ENCODE measurements around the gene FREY1.
A peak's percentile ranks its signal among the peaks of the same experiment; 100 is the strongest.

The FREY1 gene

DNA sequence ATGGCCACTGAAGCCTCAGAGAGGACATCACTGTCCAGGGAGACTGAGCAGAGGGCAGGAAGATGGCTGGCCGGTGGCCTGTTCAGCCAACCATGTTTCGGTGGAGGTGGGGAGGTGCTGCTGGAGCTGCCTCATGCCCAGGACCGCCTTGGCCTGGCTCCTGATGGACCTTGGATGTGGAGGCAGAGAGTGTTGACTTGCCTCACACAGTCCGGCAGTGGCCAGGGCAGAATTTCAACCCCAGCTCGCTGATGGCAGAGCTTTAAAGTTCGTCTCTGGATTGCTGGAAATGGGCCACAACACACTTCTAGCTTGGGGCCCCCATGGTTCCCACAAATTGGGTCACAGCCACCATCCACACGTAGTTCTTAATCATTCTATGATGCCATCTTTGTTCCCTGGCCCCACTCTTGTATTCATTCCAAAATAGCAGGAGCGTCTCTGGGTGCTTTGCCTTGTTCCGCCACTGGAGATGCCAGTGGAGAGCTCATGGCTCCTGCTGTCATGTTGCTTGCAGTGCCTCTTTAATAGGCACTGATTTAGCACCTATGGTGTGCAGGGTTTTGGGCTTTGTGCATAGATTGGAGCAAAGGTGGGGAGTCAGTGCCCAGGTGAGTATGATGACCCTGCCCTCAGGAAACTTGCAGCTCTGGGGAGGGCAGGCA lies 16.1 kb downstream of the FREY1 start:
- DNase-seq: no peak

DNA sequence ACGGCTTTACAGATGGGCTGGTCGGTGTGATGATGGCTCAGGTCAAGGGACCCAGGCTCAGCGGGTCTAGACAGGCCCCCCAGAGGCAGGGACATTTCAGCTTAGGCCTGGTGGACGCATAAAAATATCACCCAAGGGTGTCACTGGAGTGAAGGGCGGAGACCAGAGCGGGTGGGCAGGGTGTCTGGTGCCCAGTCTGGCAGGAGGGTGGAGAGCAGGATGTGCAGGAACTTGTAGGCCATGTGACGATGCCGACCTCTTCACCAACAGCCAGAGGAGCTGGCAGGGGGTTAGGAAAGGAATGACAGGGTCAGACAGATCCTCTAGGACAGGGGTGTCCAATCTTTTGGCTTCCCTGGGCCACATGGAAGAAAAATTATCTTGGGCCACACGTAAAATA lies 17.1 kb downstream of the FREY1 start:
- DNase-seq: no peak

DNA sequence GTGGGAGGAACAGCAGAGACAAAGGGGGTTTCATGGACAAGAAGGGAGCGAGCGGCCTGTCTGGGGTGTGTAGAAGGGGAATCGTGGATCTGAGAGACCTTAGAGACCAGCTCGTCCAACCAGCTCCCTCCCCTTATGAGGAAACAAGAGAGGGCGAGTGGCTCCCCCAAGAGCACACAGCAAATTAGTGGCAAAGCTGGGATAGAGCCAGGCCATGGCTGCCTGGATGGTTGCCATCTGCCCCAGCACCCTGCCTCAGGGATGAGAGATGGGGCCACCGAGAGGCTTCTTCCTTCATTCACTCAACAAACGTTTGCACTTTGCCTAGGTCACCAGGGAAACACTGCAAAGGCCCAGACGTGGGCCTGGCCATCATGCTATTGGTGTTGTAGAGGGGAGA lies 17.5 kb downstream of the FREY1 start:
- DNase-seq: no peak

DNA sequence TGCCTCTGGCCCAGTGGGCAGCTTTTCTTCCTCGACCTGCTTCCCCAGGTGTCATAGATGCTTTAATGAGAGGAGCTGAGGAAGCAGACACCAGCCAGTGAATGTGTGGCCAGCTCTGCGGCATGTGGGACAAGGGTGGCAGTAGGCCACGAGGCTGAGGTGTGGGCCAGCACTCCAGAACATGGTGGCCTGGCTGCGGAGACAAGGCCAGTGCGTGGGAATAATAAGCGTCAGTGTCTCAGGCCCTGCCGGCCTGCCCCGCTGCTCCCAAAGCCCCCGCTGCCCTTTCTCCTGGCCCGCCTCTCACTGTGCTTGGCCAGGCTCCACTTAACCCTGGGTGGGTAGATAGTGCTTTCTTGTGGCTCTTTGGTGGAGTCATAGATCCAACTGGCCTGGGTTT lies 19.5 kb downstream of the FREY1 start:
- DNase-seq: no peak

DNA sequence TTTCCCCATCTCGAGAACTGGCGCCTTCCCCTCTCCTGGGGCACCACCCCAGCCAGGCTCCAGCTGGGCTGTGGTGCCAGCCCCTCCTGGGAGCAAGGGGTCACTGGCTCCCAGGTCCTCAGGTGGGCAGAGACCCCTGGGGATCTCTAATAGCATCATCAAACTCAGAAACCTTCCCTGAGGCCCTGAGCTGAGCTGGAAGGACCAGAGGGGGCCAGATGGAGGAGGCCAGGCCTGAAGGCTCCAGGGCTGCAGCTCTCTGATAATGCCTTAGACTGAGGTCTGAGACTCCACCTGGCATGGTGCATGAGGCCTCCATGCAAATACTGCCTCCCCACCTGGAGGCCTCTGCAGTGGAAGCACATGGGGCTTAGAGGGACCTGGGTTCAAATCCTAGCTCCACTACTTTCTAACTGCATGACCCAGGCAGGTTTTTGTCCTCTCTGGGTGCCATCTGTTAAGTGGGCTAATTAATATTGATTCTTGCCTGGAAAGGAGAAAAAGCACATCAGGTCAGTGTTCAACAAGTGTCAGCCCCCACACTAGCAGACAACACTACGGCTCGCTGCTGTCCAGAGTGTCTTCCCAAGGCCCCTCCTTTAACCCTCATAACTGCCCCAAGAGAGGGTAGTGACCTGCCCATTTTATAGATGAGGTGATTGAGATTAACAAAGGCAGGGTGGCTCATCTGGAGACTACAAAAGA lies 20.1 kb downstream of the FREY1 start:
- DNase-seq: no peak

DNA sequence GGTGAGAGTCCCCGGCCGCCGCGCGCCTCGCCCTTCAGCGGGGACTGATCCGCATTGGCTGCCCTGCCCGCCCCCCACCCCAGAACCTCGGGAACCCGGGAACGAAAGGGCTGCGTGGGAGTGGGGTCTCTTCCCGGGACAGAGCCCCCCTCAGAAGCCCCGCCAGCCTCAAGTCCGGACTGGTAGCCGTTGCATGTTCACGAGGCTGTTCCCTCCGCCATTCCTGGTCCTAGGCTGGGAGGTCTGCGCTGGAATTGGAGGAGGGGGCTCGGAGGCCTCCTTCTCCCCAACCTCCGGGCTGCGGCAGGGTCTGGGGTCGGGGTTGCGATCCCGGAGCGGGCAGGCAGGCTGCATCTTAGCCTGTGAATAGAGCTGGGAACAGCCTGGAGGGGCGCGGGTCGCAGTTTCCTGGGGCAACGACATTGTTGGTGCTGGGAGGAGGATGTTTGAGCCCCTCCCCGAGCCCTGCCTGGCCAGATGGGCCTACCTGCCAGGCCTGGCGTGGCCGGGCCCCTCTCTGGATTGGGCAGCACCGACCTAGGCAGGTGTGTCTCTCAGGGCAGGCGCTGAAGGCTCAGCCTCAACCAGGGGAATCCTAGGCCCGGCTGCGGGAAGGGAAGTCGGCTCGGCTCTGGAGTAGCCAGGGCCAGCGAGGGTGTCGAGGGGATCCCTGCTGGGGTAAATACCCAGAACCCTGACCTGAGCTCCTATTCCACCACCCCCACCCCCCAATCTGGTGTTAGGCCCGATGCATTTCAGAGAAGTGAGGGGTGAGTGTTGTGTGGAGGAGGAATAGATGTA lies 20.9 kb downstream of the FREY1 start:
- DNase-seq: no peak

DNA sequence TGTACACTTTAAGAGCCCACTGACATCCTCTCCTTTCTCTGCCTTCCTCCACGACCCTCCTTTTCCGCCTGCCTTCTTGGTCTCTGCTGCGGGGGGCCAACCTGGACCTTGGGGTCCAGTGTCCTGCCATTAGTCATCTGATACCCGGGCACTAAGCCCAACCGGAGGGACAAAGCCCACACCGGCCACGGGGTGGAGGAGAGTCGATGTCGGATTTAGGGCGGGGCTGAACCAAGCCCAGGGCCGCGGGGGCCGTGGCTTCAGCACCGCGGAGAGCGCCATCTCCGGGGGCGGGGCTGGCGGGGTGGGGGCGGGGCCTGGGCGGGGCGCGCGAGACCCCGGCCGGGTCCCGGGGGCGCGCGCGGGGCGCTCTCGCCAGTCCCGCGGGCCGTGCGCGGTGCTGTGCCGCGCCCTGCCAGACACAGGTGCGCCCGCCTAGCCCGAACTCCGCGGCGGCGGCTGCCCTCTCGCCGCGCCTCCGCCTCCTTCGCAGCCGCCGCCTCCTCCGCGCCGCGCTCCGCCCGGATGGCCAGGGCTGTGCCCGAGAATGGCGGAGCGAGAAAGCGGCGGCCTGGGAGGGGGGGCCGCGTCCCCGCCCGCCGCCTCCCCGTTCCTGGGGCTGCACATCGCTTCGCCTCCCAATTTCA lies 21.7 kb downstream of the FREY1 start, which contains the start of gene MAPK8IP1:
Gene MAPK8IP1, plus strand, starts transcription at position 378 of the 647 bp plus-strand sequence. Its CDS starts 170 bp downstream, at position 548.
- peak; percentile 73 for DNase-seq

DNA sequence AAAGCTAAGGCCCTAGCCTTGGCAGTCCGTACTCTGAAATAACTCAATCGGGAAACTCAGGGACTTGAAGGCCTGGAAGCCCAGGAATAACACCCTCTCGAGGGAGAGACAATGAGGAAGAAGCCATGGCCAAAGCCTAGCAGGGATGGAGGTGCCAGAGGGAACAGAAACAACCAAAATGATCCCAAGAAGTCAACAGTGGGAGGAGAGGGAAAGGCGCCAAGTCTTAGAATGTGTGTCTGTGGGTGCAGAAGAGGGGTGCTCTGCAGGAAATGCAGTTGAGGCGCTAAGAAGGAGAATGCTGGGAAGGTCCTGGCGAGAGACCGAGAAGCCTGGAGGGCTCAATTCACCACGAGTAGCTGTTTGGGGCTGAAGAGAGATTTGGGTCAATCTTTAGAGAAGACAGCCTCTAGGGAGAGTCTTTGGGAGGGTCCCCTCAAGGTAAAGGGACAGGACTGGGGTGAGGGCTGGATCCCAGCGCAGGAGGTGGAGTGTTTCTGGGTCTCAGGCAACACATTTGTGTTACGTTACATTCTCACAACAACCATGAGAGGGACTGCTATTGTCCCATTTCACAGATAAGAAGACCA lies 22.4 kb downstream of the FREY1 start:
- DNase-seq: no peak

DNA sequence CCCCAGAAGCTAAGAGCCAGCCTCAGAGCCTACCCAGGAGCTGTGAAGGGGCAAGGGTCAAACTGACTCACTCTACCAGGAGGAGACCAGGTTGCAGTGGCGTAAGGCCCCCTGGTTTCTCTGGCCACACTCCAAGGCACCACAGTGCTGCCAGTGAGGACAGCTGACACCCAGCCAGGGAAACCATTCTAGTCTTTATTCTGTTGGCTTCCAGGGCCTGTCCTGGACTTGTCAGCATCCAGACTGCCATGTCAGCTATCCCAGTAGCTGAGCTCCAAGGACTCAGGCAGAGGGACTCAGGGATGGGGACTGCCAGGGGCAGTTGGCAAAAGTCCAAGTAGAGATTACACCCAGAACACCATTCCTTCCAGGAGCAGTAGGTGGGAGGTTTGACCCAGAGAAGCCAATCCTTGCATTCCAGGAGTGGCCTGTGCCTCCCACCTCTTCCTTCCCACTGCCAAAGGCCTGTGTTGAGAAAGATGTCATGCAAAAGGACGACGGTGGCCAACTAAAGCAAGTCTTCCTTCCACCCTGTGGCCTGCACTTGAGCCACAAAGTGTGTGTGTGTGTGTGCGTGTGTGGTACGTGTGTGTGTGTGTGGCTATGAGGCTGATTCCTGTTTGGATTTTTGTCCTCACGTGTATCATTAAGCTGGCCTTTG lies 25.2 kb downstream of the FREY1 start:
- DNase-seq: no peak

DNA sequence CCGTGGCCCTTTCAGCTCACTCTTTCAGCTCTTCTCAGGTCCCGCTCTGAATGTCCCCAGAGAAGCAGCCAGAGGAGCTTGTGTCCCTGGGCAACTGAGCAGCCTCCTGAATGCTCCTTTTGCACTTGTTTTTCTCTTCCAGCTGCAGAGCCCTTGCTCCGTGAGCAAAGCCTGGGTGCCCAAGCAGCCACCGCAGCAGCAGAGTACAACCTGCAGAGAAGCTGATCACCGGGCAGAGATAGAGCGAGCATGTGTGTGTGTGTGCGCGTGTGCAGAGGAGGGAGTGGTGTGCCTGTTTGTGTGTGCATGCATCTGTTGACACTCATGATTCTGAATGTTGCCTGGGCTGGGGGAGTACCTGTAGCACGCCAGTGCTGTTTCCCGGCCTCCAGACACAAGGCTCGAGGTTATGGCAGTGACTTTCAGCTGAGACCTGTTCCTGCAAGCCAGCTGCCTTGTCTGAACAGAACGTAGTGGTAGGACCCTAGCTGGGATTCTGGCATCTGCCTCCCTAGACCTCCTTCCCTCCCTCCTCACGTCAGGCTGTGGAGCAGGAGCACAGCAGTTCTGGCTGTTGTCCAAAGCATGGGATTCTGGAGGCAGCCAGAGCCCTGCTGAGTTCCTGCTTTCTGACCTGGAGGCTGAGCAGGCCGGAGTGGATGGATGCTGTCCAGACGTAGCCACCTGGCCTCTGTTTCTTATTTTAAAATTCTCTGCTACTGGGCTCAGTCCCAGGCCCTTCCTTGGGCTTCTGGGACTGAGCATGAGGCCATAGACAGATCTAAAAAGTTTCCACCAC lies 26.1 kb downstream of the FREY1 start:
- DNase-seq: no peak

DNA sequence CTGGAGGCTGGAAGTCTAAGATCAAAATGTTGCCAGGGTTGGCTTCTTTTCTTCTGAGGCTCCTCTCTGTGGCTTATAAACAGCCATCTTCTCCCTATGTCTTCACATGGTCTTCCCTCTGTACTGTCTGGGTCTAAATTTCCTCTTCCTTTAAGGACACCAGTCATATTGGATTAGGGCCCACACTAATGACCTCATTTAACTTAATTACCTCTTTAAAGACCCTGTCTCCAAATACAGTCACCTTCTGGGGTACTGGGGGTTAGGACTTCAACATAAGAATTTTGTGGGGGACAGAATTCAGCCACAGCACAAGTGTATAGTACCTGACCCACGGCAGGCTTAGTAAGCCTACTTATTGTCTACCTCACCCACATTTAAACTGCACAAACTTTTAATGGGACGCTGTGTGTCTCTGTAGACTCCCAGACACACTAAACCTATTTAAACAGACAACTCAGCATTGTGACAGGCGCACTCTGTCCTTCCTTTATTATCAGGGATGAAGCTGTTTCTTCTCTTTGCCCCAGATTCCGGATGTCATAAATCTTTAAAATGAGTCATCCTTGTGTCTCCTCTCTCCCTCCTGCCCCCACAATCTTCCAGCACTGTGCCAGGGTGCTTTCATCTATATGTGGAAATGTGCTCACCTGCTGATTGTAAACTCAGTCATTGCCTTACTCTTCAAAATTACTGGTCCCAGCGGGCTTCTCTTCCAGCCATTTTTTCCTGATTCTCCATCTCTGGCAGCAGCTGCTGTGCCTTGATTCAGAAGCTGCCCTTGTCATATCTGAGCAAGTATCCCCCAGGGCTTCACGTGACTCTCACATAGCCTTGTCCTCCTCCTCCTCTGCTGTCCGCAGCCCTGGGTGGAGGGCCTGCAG lies 27.0 kb downstream of the FREY1 start:
- DNase-seq: no peak

DNA sequence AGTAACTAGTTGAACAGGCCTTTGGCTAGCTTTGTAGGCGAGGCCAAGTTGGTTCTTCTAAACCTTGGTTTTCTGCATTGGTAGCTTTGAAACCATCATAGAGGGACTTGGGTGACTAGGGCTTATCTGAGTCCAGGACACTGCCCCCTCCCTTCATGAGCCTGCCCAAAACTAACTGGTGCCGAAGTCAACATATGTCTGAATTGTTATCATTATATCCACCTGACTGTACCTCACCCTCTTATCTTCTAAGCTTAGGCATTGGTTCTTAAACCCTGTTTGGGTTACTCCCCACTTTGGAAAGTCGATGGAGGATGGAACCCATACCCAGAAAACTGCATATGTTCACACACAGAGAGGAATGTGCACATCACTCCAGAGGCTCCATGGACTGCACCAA lies 29.2 kb downstream of the FREY1 start:
- DNase-seq: no peak

DNA sequence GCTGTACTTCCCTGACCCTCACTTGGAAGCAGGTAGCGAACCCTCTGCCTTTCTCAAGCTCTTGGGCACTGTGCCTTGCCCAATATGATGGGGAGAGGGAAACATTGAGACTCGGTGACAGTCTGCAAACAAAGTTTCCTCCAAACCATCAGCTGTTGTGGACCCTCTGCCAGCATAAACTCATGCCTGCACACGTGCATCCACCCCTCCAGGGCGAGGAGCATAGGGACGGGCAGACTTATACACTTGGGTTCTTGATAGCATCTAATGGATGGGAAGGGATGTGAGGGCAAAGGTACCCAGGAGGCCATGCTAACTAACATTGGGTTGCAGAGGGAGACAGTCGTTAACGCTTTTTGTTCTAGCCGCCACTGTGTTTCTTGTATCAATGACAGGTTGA lies 29.9 kb downstream of the FREY1 start:
- DNase-seq: no peak

DNA sequence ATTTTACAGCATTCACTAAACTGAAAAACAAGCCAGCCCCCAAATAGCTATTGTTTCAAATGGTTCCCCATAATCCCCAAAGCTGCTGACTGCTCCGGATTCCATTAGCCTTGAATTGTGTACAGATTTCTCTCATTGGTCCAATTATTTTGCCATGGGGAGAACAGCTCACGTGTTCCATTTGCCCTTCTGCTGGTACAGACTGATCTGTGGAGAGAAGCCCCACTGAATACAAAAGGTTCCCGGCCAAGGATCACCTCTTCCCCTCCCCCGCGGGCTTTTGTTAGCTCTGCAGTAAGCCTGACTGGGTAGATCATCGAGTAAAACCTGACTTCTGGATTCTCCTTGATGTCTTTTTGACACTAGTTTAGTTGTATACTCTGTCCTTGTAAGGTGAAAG lies 30.7 kb downstream of the FREY1 start:
- no peak for DNase-seq

DNA sequence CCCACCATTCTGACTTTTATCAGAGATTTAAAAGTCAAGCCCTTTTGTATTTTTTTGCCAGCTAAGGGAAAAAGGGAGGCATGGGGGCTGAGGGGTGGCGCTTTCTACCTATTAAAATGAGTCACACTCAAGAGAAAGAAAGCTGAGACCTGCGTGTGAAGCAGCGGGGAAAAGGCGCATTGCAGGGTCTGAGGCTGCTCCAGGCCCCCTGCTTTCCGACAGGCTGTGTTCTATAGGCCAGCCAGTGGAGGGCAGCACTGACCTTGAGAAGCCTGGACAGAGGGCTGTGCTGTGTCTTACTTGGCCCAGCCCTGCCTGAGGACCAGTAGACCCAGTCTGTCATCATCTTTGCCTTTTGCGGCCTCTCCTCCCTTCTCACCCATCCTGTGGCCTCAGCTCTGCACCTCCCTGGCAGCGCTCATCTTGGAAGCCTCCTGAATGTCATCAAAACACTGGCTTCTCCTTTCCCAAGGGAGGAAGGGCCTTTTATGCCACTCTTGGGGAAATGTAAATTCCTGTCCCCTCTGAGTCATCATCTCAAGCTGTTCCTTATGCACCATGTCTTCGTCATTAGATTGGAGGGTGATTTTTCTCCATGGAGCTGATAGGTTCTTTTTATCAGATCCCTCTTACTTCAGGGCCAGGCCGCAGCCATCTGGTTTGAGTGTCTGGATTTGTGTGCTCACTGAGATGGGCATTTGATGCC lies 34.3 kb downstream of the FREY1 start:
- DNase-seq: peak; percentile 23

DNA sequence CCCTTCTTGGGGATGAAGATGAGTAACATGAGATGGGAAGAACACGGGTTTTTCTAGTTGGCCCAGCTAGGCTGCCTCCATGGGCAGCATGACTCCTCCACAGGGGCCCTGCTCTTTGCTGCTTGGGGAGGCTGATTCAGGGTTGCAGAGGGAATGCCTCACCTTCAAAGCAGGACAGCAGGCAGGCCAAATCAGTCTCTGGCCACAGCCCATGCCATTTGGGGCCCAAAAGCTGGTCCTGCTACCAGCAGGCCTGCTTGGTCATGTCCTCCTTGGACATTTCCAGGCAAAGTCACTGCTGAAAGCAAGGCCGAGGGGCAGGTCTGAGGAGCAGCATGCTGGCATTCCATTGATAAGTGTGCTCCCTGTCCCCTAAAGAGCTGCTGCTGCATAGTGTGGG lies 35.4 kb downstream of the FREY1 start:
- no peak for DNase-seq

DNA sequence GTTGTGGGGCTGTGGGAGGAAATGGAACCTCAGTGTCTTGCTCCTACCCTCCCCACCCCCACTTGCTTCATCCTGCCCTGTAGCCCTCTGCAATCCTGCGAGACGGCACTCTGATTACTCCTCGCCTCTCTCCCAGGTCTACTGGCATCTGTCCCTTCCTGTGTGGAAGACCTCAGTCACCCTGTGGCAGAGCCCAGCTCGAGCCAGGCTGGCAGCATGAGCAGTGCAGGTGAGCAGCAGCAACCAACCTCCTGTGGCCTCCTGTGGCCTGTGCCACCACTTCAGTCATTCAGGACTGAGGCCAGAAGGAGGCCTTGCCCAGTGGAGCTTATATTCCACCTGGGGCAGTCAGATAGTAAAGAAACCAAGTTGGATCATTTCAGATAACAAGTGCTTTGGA lies 36.4 kb downstream of the FREY1 start:
- DNase-seq: no peak

DNA sequence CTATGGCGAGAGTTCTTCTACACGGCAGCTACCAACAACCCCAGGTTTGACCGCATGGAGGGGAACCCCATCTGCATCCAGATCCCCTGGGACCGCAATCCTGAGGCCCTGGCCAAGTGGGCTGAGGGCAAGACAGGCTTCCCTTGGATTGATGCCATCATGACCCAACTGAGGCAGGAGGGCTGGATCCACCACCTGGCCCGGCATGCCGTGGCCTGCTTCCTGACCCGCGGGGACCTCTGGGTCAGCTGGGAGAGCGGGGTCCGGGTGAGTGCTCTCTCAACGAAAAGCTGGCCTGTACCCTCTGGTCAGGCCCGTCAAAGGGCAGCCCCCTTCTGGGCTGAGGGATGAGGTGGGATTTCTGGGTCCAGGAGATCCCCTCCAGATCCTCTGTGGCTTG lies 37.5 kb downstream of the FREY1 start:
- DNase-seq: no peak

DNA sequence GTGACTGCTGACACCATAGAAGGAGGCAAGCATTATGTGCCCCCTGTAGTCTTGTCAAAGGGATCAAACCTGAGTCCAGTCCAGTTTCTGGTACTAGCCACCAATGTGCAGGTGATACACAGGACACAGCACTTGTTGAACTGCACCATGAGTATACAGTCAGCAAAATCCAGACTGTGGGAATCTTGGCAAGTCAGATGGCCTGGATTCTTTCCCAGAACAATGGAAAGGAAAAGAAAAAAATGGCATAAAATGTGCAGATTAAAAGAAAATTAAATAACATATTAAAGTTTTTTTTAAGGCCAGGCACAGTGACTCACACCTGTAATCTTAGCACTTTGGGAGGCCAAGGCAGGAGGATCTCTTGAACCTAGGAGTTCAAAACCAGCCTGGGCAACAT lies 43.0 kb downstream of the FREY1 start:
- DNase-seq: no peak

All from RPMI8226 (cell line).